Measurements from ENCODE around the gene C20orf202. TPM values are rescaled to one million over a fixed set of nuclear protein-coding genes. Genes with fewer than 3 reads are reported as not detected.

The C20orf202 gene
- total RNA-seq, 3 donors from 2014 or later = 0.33 to 0.48 TPM; not detected in 1

GRCh38 chr20:1165941-1166340, 37.3 kb upstream of the C20orf202 start:
- no peaks in the 10 kb centered on the region for H3K27me3 ChIP-seq
- H3K36me3 ChIP-seq = peaks cover 9% of the 10 kb centered on the region
- no peaks in the 10 kb centered on the region for H3K9me3 ChIP-seq
- no peak for TF ChIP-seq POLR2AphosphoS5 (IDR thresholded peaks at IDR 0.05)
- TF ChIP-seq, protein P1, sequence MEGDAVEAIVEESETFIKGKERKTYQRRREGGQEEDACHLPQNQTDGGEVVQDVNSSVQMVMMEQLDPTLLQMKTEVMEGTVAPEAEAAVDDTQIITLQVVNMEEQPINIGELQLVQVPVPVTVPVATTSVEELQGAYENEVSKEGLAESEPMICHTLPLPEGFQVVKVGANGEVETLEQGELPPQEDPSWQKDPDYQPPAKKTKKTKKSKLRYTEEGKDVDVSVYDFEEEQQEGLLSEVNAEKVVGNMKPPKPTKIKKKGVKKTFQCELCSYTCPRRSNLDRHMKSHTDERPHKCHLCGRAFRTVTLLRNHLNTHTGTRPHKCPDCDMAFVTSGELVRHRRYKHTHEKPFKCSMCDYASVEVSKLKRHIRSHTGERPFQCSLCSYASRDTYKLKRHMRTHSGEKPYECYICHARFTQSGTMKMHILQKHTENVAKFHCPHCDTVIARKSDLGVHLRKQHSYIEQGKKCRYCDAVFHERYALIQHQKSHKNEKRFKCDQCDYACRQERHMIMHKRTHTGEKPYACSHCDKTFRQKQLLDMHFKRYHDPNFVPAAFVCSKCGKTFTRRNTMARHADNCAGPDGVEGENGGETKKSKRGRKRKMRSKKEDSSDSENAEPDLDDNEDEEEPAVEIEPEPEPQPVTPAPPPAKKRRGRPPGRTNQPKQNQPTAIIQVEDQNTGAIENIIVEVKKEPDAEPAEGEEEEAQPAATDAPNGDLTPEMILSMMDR (IDR thresholded peaks at IDR 0.05) = no peak
- H3K4me1 ChIP-seq = no peaks in the 10 kb centered on the region
- H3K27ac ChIP-seq = no peak overlapping the region
- intact Hi-C loops (cut with DNase I; ENCODE audit: low total_unique reads) = no loop called here
- no peak overlapping the region for H3K4me3 ChIP-seq
- no peak for DNase-seq (ENCODE audit: low spot score in 2 of 2)

GRCh38 chr20:1166948-1167720, 36.1 kb upstream of the C20orf202 start:
- H3K4me1 ChIP-seq = no peaks in the 10 kb centered on the region
- H3K27ac ChIP-seq = no peak overlapping the region
- no peak for TF ChIP-seq POLR2AphosphoS5 (IDR thresholded peaks at IDR 0.05)
- no peak for DNase-seq (ENCODE audit: low spot score in 2 of 2)
- peaks cover 9% of the 10 kb centered on the region for H3K36me3 ChIP-seq
- H3K27me3 ChIP-seq = no peaks in the 10 kb centered on the region
- intact Hi-C loops (cut with DNase I; ENCODE audit: low total_unique reads) = no loop called here
- H3K9me3 ChIP-seq = no peaks in the 10 kb centered on the region
- H3K4me3 ChIP-seq = no peak overlapping the region

- Histone ChIP-seq H3K27ac (no peak overlapping the region), H3K4me3 (no peak overlapping the region), H3K4me1 (no peaks in the 10 kb centered on the region), H3K36me3 (peaks cover 6% of the 10 kb centered on the region), H3K9me3 (no peaks in the 10 kb centered on the region), H3K27me3 (no peaks in the 10 kb centered on the region)
- intact Hi-C loops (cut with DNase I; ENCODE audit: low total_unique reads) = no loop called here
- DNase-seq (ENCODE audit: low spot score in 2 of 2) = no peak
- TF ChIP-seq, protein P1 (IDR thresholded peaks at IDR 0.05) = no peak
- no peak for TF ChIP-seq POLR2AphosphoS5 (IDR thresholded peaks at IDR 0.05)
- no peak for TF ChIP-seq POLR2A (IDR thresholded peaks at IDR 0.05)
Observed at GRCh38 chr20:1169224-1169623, 34.0 kb upstream of the C20orf202 start.

GRCh38 chr20:1171461-1172093, 31.7 kb upstream of the C20orf202 start:
- TF ChIP-seq, protein P1 (IDR thresholded peaks at IDR 0.05) = no peak
- no peak for TF ChIP-seq POLR2A (IDR thresholded peaks at IDR 0.05)
- no peak for TF ChIP-seq POLR2AphosphoS5 (IDR thresholded peaks at IDR 0.05)
- no peaks in the 10 kb centered on the region for H3K9me3 ChIP-seq
- intact Hi-C loops (cut with DNase I; ENCODE audit: low total_unique reads) = no loop called here
- H3K4me3 ChIP-seq = no peak overlapping the region
- no peak for DNase-seq (ENCODE audit: low spot score in 2 of 2)
- H3K27ac ChIP-seq = no peak overlapping the region
- H3K36me3 ChIP-seq = no peaks in the 10 kb centered on the region
- no peaks in the 10 kb centered on the region for H3K4me1 ChIP-seq
- H3K27me3 ChIP-seq = no peaks in the 10 kb centered on the region

- intact Hi-C loops (cut with DNase I; ENCODE audit: low total_unique reads) = no loop called here
Observed at GRCh38 chr20:1173698-1174097, 29.6 kb upstream of the C20orf202 start.

More at GRCh38 chr20:1173698-1174097, 29.6 kb upstream of the C20orf202 start:
- H3K36me3 ChIP-seq = no peaks in the 10 kb centered on the region
- no peaks in the 10 kb centered on the region for H3K9me3 ChIP-seq
- TF ChIP-seq POLR2AphosphoS5 (IDR thresholded peaks at IDR 0.05) (no peak), POLR2A (IDR thresholded peaks at IDR 0.05) (no peak)
- TF ChIP-seq, protein P1 (IDR thresholded peaks at IDR 0.05) = no peak
- no peaks in the 10 kb centered on the region for H3K27me3 ChIP-seq
- no peak overlapping the region for H3K27ac ChIP-seq
- no peaks in the 10 kb centered on the region for H3K4me1 ChIP-seq
- DNase-seq (ENCODE audit: low spot score in 2 of 2) = no peak
- no peak overlapping the region for H3K4me3 ChIP-seq
